Stimulated activated CD4-positive, alpha-beta T cell treated with anti-CD3 and anti-CD28 coated beads, Interleukin-15, amount 100 ng/mL, for 48 hours (primary cell): Measurements from ENCODE around the gene LEAP2.
A peak's percentile ranks its signal among the peaks of the same experiment; 100 is the strongest.
"Not testable (repeated sequence)": the region's sequence is repeated elsewhere in the genome, so short reads cannot be mapped to it uniquely, and the experiment has no call there.

Experiments
- DNase-seq, 2 donors: peaks; one replicate each; pipeline ENCODE4 v3.0.0-alpha.2; 2020; ENCODE audit warnings: low read depth in 2 of 2

The LEAP2 gene

GRCh38 chr5:132840896-132841295 lies 32.6 kb upstream of the LEAP2 start:
- DNase-seq, result no peak

- DNase-seq, result no peak
Observed at GRCh38 chr5:132841305-132841704, 32.2 kb upstream of the LEAP2 start.

GRCh38 chr5:132848270-132848669 lies 25.2 kb upstream of the LEAP2 start:
- DNase-seq, result no peak

GRCh38 chr5:132849347-132849746 lies 24.1 kb upstream of the LEAP2 start:
- no peak for DNase-seq

- no peak for DNase-seq
Observed at GRCh38 chr5:132850066-132850465, 23.4 kb upstream of the LEAP2 start.

- DNase-seq, result no peak
Observed at GRCh38 chr5:132853323-132853722, 20.1 kb upstream of the LEAP2 start.

GRCh38 chr5:132853790-132854189 lies 19.7 kb upstream of the LEAP2 start:
- no peak for DNase-seq

- no peak for DNase-seq
Observed at GRCh38 chr5:132854301-132854700, 19.2 kb upstream of the LEAP2 start.

GRCh38 chr5:132854992-132855391 lies 18.5 kb upstream of the LEAP2 start:
- not testable (repeated sequence) for DNase-seq

GRCh38 chr5:132856011-132856410 lies 17.5 kb upstream of the LEAP2 start:
- DNase-seq, result no peak

GRCh38 chr5:132859889-132860437 lies 13.5 kb upstream of the LEAP2 start:
- no peak for DNase-seq

- no peak for DNase-seq
Observed at GRCh38 chr5:132860742-132861141, 12.7 kb upstream of the LEAP2 start.

- no peak for DNase-seq
Observed at GRCh38 chr5:132865668-132866341, 7.7 kb upstream of the LEAP2 start.

- peak; percentile 88 for DNase-seq
Observed at GRCh38 chr5:132866342-132867045, 7.0 kb upstream of the LEAP2 start, which contains the start of the genes GDF9 and UQCRQ. GDF9 (minus strand) TSS chr5:132866469; CDS start chr5:132864533, 1,936 bp downstream. UQCRQ (plus strand) TSS chr5:132866642; CDS start chr5:132866882, 240 bp downstream.

- no peak for DNase-seq
Observed at GRCh38 chr5:132867046-132867451, 6.4 kb upstream of the LEAP2 start.

GRCh38 chr5:132868754-132869153 lies 4.7 kb upstream of the LEAP2 start:
- DNase-seq, result no peak

GRCh38 chr5:132870801-132871200 lies 2.7 kb upstream of the LEAP2 start:
- no peak for DNase-seq

GRCh38 chr5:132871459-132872284 lies 1.8 kb upstream of the LEAP2 start:
- no peak for DNase-seq

GRCh38 chr5:132872788-132873118 lies 715 bp upstream of the LEAP2 start:
- no peak for DNase-seq

- DNase-seq, result no peak
Observed at GRCh38 chr5:132873930-132874271, 433 bp downstream of the LEAP2 start.

- no peak for DNase-seq
Observed at GRCh38 chr5:132876020-132876759, 2.7 kb downstream of the LEAP2 start.

- DNase-seq, result no peak
Observed at GRCh38 chr5:132877466-132877865, 4.0 kb downstream of the LEAP2 start.
